ENCODE measurements around the gene IFITM10. TPM values are rescaled to one million over a fixed set of nuclear protein-coding genes. Genes with fewer than 3 reads are reported as not detected.

IFITM10 gene
- total RNA-seq, 1 experiment from 2014 or later = 0.11 TPM

DNA sequence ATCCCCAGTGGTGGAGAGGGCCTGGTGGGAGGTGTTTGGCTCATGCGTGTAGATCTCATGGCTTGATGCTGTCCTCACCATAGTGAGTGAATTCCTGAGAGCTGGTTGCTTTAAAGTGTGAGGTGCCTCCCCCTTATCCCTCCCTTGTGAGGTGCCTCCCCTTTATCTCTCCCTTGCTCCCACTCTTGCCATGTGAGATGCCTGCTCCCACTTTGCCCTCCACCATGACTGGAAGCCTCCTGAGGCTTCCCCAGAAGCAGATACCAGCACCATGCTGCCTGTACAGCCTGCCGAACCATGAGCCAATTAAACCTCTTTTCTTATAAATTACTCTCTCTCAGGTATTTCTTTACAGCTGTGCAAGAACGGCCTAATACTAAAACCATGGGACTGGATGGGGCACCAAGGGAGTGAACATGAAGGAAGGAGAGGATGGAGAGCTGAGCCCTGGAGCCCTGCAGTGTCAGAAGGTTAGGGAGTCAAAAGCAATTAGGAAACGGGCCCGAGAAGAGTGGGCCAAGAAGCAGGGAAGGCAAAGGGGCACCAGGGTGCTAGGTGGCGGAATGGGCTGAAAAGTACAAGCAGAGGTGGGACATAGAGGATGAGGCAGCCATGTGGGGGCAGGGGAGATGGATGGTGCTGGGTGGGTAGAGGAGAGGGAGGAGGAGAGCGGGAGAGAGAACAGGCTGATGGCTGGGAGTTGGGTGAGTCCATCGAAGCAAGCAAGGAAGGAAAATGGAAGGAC lies 9.4 kb downstream of the IFITM10 start:
- DNase-seq (ENCODE audit: low read depth) = no peak

GRCh38 chr11:1739576-1739975 lies 10.8 kb downstream of the IFITM10 start:
- no peak for DNase-seq (ENCODE audit: low read depth)

- DNase-seq (ENCODE audit: low read depth) = no peak
Observed at GRCh38 chr11:1738380-1738779, 12.0 kb downstream of the IFITM10 start.

DNA sequence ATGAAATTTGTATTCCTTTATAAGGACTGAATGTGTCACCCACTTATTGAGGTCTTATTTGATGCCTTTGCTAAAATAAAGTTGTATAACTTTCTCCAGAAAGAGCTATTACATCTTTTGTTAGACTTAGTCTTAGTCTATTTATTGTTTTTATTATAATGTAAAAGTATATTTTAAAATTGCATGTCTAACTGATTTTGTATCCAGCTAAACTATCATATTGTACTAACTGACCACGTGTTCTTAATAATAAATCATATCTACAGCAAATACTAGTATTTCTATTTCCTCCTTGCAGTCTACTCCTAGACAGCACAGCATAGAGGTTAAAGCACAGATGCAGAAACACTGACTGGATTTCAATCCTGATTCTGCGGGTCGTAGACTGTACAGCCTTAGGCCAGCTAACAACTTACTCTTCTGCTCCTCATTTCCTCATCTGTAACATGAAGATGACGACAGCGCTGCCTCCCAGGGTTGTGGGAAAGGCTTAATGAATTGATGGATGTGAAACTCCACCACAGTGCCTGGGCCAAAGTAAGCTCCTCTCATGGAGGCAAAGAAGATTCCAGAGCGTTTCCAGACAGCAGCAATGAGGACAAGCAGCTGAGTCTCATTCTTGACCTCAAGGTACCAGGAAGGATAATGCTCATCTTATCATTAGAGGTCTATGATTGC lies 13.2 kb downstream of the IFITM10 start:
- DNase-seq (ENCODE audit: low read depth) = no peak

DNA sequence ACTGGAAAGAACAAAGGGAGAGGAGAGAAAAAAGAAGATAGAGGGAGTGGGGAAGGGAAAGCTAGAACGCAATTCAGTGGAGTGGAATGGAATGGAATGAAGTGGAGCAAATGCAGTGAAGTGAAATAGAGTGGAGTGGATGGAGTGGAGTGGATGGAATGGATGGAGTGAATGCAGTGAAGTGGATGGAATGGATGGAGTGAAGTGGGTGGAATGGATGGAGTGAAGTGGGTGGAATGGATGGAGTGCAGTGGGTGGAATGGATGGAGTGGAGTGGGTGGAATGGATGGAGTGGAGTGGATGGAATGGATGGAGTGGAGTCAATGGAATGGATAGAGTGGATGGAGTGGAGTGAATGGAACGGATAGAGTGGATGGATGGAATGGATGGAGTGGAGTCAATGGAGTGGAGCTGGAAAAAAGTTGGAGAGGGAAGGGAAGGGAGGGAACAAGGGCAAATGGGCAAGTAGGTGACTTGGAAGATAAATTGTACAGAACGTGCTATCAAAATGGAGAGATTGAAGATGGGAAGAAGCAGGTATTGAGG lies 13.9 kb downstream of the IFITM10 start:
- DNase-seq (ENCODE audit: low read depth) = no peak

GRCh38 chr11:1735271-1735670 lies 15.1 kb downstream of the IFITM10 start:
- DNase-seq (ENCODE audit: low read depth) = no peak

DNA sequence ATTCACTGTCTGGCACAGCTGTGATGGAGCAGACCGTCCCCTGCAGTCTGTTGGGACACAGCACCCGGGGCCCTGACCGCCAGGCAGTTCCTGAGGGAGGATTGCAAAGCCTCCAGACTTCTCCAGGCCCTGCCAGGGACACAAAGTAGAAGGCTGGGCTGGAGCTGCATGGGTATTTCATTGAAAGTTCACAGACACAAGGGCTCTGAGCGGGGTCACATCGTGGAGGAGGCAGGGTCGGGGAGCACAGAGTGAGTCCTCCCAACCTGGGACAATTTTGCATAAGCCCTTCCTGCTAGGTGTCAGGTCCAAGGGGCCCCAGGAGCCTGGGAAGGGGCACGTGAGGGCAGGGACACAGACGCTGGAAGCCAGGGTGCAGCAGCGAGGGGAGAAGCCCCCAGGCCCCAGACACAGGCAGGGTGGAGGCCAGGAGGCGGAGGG lies 15.7 kb downstream of the IFITM10 start:
- no peak for DNase-seq (ENCODE audit: low read depth)

- no peak for DNase-seq (ENCODE audit: low read depth)
Observed at GRCh38 chr11:1733716-1734640, 16.4 kb downstream of the IFITM10 start.

GRCh38 chr11:1733009-1733715 lies 17.2 kb downstream of the IFITM10 start:
- DNase-seq (ENCODE audit: low read depth) = no peak

DNA sequence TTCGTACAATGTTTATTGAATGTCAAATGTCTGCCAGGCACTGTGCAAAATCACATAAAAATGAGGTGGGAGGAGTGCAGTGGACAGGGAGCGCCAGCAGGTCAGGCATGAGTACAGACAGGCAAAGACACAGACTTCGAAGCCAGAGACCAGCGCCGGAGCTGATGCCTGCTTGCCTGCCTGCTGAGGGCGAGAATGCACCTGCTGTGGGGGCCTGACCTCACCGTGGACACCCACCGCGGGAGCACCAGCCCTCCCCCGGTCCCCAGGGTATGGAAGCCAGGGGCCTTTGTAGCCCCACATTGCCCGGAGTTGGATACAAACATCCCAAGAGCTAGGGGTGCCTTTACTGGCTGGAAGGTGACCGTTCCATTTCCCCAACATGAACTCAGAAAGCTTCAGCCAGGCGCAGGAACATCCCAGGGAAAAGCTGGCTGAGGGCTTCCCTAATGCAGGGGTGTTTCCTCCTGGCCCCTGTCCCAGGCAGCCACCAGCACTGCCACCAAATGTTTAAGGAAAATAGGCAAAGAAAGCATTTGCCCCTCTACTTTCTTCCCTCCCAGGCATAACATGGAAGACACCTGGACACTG lies 17.9 kb downstream of the IFITM10 start:
- DNase-seq (ENCODE audit: low read depth) = no peak

GRCh38 chr11:1731451-1732059 lies 18.8 kb downstream of the IFITM10 start:
- DNase-seq (ENCODE audit: low read depth) = no peak

DNA sequence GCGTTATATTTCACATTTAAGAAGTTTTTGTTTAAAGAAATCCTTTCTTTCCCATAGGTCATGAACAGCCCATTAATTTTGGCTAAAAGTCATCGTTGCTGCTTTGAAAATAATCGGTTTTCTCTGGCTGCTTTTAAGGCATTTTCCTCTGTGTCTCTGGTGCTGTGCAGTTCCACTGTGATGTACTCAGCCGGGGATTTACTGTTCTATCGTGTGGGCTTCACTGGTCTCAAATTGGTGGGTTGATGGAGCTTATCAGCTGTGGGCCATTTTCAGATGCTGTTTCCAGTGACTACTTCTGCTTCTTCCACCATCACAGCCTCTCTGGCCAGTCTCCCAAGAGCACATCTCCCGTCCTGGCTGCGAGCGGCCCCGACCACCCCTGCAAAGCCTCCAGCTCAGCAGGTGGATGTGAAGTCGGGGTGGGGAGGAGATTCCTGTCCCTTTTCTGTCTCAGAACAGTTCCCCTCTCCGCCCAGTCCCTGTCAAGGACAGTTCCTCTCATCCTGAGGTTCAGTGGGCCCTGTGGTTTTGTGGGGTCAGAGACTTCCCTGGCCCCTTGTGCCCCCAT lies 20.3 kb downstream of the IFITM10 start:
- DNase-seq (ENCODE audit: low read depth) = no peak

GRCh38 chr11:1729692-1730011 lies 20.7 kb downstream of the IFITM10 start:
- no peak for DNase-seq (ENCODE audit: low read depth)

- no peak for DNase-seq (ENCODE audit: low read depth)
Observed at GRCh38 chr11:1728931-1729691, 21.3 kb downstream of the IFITM10 start.

DNA sequence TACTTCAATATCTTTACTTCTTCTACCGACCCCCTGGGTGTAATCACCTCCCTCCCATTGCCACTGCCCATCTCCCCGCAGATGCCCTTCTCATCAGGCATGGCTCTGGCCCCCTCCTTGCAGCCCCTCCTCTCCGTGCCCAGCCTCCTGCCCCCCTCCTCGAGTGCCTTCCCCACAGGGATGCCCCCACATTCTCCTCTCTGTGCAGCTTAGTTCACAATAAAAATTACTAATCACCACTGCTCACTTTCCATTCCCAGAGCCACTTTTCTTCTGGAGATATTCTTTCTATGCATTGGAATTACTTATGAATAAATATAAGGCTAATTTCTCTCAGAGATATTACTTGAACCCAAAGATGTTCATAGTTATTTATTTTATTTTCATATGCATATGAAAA lies 22.1 kb downstream of the IFITM10 start:
- DNase-seq (ENCODE audit: low read depth) = no peak

DNA sequence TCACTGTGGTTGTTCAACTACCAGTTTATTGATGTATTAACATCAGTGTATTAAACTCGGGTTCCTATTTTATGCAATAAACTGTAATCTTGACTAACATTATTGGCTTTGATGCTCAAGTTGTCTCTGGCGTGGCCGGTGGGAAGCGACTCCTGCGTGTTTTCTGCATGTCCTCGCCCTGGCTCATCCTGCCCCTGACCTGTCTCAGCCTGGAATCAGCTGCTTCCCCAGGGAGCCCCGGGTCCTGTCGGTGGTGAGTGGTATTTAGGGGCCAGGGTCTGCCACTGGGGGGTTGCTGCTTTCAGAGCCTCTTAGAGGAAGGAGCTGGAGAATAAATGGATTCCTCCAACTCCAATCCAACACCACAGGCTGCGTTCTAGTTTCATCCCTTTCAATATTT lies 22.5 kb downstream of the IFITM10 start:
- no peak for DNase-seq (ENCODE audit: low read depth)

GRCh38 chr11:1727096-1727690 lies 23.2 kb downstream of the IFITM10 start:
- peak; percentile 46 for DNase-seq (ENCODE audit: low read depth)

GRCh38 chr11:1719781-1720180 lies 30.6 kb downstream of the IFITM10 start:
- DNase-seq (ENCODE audit: low read depth) = no peak

DNA sequence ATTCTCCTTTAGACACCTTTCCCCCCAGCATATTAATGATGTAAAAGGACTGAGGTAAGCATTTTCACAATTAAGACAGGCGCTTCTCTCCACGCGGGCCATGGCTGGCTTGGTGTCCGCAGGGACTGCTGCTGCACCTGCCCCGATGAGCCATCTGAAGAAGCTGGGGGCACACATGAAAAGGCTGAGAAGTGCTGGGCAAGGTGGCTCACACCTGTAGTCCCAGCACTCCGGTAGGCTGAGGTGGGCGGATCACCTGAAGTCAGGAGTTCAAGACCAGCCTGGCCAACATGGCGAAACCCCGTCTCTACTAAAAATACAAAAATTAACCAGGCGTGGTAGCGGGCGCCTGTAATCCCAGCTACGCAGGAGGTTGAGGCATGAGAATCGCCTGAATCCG lies 32.1 kb downstream of the IFITM10 start:
- no peak for DNase-seq (ENCODE audit: low read depth)
